BJ (cell line): ENCODE results near the gene TUBGCP6. TPM values are rescaled to one million over a fixed set of nuclear protein-coding genes. Genes with fewer than 3 reads are reported as not detected.

ENCODE experiments used
- CTCF ChIA-PET: fragments of 350-600 bp; formaldehyde crosslinking; extraction: SDS; loops from one replicate; lab custom pipeline; 2021; ENCODE audit warnings: antibody characterized with exemption, inconsistent platforms; lab: Yijun Ruan, JAX
- POLR2A ChIA-PET: fragments of 300-600 bp; sonication (Branson Sonifier 250); formaldehyde crosslinking; extraction: SDS; loops from one replicate; lab custom pipeline; 2021; ENCODE audit warnings: antibody characterized with exemption; lab: Charles Lee
- DNase-seq: peaks from one replicate; pipeline ENCODE4 v3.0.0-alpha.2; 2011; ENCODE audit warnings: low read depth
- H3K27me3 ChIP-seq: 2 replicates; pipeline ENCODE4 v1.6.0; 2011; ENCODE audit warnings: low read length; ENCODE audit not compliant: control insufficient read depth, insufficient read depth
- H3K36me3 ChIP-seq: 2 replicates; pipeline ENCODE4 v1.5.1; 2011; ENCODE audit warnings: low read length; ENCODE audit not compliant: control insufficient read depth, insufficient read depth
- H3K4me3 ChIP-seq: 2 replicates; pipeline ENCODE4 v1.5.1; 2011; ENCODE audit warnings: low read depth, mild to moderate bottlenecking, control low read depth, low read length
- polyA plus RNA-seq: library from polyadenylated mRNA; depleted of rRNA; stranded (reverse); fragments of >200 nt; gene quantifications from 2 replicates; pipeline ENCODE4 v1.2.3, GENCODE V29; 2011
- TF ChIP-seq, protein P1 (sequence below): IDR thresholded peaks from 2 replicates; pipeline ENCODE4 v1.5.1; 2011; ENCODE audit warnings: low read depth, mild to moderate bottlenecking, control low read depth, inconsistent platforms, low read length, moderate library complexity; ENCODE audit not compliant: insufficient read depth

TUBGCP6 gene
- polyA plus RNA-seq, 1 experiment, result 17.5 TPM

DNA sequence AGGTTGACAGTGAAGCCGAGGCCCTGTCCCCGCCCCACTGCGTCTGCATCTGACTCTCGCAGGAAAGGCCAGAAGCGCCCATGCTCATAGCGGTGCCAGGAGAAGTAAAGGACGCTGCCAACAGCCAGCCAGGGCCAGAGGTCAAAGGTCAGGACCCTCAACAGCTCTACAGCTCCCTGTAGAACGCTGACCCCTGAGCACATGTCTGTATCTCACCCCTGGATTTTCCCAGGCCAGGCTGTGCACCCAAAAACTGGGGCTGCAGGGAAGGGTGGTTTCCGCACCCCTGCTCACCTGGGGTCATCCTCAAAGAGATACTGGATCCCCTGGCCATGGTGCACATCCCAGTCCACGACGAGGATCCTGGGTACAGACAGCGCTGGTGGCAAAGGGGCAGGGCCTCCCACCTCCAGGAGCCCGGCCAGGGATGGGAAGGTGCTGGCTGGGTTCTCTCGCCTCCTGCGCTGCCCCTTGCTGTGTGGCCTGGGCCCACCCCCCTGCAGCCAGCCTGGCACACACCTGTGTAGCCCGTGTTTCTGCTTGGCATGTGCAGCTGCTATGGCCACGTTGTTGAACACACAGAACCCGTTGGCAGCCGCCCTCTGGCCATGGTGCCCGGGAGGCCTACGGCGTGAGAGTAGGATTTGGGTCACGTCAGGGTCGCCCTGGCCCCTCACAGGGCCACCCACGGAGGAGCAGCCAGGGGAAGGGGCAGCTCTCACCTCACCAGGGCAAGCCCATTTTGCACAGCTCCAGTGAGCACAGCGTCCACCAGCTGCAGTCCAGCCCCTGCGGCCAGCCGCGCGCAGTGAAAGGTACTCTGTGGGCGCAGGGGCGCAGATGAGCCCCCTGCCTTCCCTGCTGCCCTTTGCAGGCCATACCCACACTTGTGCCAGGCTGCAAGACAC is 4.8 kb upstream of the TUBGCP6 start:
- H3K36me3 ChIP-seq, result peaks cover 18% of the 10 kb centered on the region
- ChIA-PET CTCF (interaction anchor here (1.4 to 5.6 kb wide), 6 partner anchors 8 to 276 kb away, joined by 3 to 50 read pairs (median 17); partner anchors contain the start of genes DENND6B and SCO2), POLR2A (no interaction called here)

DNA sequence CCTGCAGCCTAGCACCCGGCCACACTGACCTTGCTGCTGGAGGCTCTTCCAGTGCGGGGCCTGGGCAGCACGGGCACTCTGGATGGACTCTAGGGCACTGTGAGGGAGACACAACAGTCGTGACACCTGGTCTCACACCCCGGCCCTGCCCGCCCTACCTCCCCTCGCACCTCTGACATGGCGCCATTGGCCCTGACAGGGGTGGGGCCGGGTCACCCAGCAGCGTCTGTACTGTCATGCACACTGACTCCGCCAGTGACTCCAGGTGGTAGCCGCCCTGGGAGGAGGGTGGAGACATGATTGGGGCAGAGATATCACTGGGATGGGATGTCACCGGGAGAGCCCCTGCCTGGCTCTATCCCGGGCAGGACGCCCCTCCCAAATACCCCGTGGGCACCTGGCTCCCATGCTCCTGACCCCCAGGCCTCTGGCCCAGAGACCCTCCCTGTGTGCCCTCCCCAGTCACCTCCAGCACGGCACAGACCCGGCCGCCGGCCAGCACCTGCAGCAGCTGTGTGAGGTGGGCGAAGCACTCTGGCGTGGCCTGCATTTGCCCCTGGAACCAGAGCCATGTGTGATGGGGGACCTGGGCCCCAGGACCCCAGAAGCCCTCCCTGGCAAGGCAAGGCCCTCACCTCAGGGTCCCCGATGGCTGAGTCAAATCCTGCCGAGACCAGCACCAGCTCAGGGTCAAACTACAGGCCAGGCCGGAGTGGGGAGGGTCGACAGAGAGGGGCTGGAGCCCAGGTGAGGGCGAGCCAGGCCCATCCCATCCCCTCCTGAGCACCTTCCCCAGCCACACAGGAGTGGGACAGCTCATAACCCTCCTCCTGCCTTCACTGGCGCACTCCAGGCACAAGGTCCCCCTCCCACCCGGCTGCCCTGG is 3.6 kb upstream of the TUBGCP6 start:
- TF ChIP-seq, protein P1, sequence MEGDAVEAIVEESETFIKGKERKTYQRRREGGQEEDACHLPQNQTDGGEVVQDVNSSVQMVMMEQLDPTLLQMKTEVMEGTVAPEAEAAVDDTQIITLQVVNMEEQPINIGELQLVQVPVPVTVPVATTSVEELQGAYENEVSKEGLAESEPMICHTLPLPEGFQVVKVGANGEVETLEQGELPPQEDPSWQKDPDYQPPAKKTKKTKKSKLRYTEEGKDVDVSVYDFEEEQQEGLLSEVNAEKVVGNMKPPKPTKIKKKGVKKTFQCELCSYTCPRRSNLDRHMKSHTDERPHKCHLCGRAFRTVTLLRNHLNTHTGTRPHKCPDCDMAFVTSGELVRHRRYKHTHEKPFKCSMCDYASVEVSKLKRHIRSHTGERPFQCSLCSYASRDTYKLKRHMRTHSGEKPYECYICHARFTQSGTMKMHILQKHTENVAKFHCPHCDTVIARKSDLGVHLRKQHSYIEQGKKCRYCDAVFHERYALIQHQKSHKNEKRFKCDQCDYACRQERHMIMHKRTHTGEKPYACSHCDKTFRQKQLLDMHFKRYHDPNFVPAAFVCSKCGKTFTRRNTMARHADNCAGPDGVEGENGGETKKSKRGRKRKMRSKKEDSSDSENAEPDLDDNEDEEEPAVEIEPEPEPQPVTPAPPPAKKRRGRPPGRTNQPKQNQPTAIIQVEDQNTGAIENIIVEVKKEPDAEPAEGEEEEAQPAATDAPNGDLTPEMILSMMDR, result no peak
- H3K36me3 ChIP-seq, result peaks cover 16% of the 10 kb centered on the region
- POLR2A ChIA-PET, result no interaction called here

More for the DNA sequence above, 4.8 kb upstream of the TUBGCP6 start:
- TF ChIP-seq, protein P1, result no peak
- Histone ChIP-seq H3K27me3 (no peaks in the 10 kb centered on the region), H3K4me3 (peak overlapping the region; percentile 65)
- no peak for DNase-seq

DNA sequence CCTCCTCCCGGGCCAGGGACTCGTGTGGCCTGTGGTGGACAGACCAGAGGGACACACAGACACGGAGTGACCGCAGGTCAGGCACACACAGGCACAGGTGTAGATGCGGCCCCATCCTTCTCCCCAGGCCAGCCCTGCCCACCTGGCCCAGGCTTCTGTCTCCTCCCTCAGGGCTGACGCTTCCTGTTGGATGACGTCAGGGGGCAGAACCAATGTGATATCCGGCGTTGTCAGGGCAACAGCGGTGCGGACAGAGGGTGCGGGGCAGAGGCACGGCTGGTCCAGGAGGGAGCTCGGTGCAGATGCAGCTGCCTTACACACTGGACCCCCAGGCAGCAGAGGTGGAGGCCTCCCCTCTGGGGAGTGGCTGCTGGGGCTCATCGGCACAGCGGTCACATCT is 2.9 kb upstream of the TUBGCP6 start:
- Histone ChIP-seq H3K27me3 (no peaks in the 10 kb centered on the region), H3K36me3 (peaks cover 16% of the 10 kb centered on the region), H3K4me3 (no peak overlapping the region)
- no peak for DNase-seq
- ChIA-PET POLR2A (no interaction called here), CTCF (no interaction called here)
- TF ChIP-seq, protein P1, result no peak

More for the DNA sequence above, 3.6 kb upstream of the TUBGCP6 start:
- H3K4me3 ChIP-seq, result no peak overlapping the region
- CTCF ChIA-PET, result no interaction called here
- no peaks in the 10 kb centered on the region for H3K27me3 ChIP-seq
- no peak for DNase-seq

DNA sequence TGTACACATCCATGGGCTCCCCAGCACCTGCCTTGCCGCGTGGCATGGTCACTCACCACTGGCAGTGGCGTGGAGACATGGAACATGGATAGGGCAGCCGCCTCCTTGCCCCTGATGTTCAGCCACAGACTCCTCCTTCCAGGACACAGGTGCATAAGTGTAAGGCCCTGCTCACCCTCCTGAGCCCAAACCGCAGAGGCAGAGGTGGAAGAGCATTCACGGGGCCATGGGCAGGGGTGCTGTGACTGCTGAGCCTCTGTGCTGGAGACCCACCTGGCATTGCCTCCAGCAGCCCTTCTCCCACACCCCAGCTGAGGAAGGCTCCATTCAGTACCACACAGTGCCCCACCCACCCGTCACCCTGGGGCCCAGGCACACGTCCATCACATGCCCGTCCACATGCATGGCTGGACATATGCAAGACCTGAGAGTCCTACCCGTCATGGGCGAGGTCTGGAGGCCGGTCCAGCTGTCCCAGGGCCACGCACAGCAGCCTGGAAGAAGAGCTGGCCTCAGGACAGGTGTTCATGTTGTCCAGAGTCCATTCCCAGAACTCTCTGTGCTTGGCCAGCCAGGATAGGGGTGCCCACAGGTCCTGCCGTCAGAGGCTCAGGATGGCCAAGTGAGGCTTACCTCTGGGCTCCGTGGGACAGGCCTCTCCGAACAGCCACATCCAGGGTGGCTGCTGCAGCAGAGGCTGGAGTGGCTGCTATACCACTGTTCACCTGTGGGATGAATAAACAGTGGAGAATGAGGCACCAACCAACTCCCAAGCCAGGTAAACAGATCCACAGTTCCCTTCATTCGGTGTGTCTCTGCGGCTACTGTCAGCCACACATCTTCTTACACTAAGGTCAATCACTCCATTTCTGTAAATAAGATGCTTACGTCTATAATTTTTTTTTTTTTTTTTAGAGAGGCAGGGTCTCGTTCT is 1.7 kb upstream of the TUBGCP6 start:
- H3K4me3 ChIP-seq, result no peak overlapping the region
- TF ChIP-seq, protein P1, result no peak

More for the DNA sequence above, 1.7 kb upstream of the TUBGCP6 start:
- CTCF ChIA-PET, result interaction anchor here (0.6 to 0.9 kb wide), 2 partner anchors 17 to 96 kb away, joined by 3 to 4 read pairs; no protein-coding TSS in a partner anchor
- POLR2A ChIA-PET, result no interaction called here
- Histone ChIP-seq H3K27me3 (no peaks in the 10 kb centered on the region), H3K36me3 (peaks cover 16% of the 10 kb centered on the region)
- no peak for DNase-seq
